Activated naive CD8-positive, alpha-beta T cell treated with anti-CD3 and anti-CD28 coated beads for 36 hours (primary cell): ENCODE results near the gene CRACDL. TPM values are rescaled to one million over a fixed set of nuclear protein-coding genes. Genes with fewer than 3 reads are reported as not detected.

ENCODE experiments used
- DNase-seq: peaks from one replicate; pipeline ENCODE4 v3.0.0; 2021
- H3K27ac Mint-ChIP-seq: one replicate; pipeline ENCODE4 v1.8.0; 2022; ENCODE audit warnings: mild to moderate bottlenecking, moderate library complexity, mixed read lengths
- H3K27me3 Mint-ChIP-seq: one replicate; pipeline ENCODE4 v1.8.0; 2022; ENCODE audit warnings: mild to moderate bottlenecking, mixed read lengths
- H3K36me3 Mint-ChIP-seq: one replicate; pipeline ENCODE4 v1.8.0; 2021; ENCODE audit warnings: mild to moderate bottlenecking, mixed read lengths
- H3K4me1 Mint-ChIP-seq: one replicate; pipeline ENCODE4 v1.8.0; 2021; ENCODE audit warnings: mixed read lengths
- H3K4me3 Mint-ChIP-seq: one replicate; pipeline ENCODE4 v1.8.0; 2022; ENCODE audit warnings: mild to moderate bottlenecking, moderate library complexity, mixed read lengths
- H3K9me3 Mint-ChIP-seq: one replicate; pipeline ENCODE4 v1.8.0; 2022; ENCODE audit warnings: mixed read lengths
- total RNA-seq, 2 experiments: library from RNA; stranded (reverse); gene quantifications; one replicate each; pipeline ENCODE4 v1.2.3, GENCODE V29; 2021

The CRACDL gene
- total RNA-seq, 2 experiments from 2014 or later = 0.30 to 0.33 TPM

GRCh38 chr2:98842136-98842535, 93.9 kb downstream of the CRACDL start:
- no peak for DNase-seq
- Mint-ChIP-seq H3K4me1 (peaks cover 1% of the 10 kb centered on the region), H3K9me3 (no peaks in the 10 kb centered on the region), H3K27me3 (no peaks in the 10 kb centered on the region), H3K4me3 (no peak overlapping the region), H3K36me3 (no peaks in the 10 kb centered on the region), H3K27ac (no peak overlapping the region)

- DNase-seq = no peak
- Mint-ChIP-seq H3K27ac (no peak overlapping the region), H3K36me3 (no peaks in the 10 kb centered on the region), H3K9me3 (no peaks in the 10 kb centered on the region), H3K27me3 (no peaks in the 10 kb centered on the region), H3K4me1 (peaks cover 14% of the 10 kb centered on the region), H3K4me3 (no peak overlapping the region)
Measured at GRCh38 chr2:98839292-98839691, 96.7 kb downstream of the CRACDL start.

- H3K27ac Mint-ChIP-seq = peak overlapping the region; percentile 79
- H3K27me3 Mint-ChIP-seq = no peaks in the 10 kb centered on the region
- DNase-seq = no peak
- peaks cover 21% of the 10 kb centered on the region for H3K4me1 Mint-ChIP-seq
- peak overlapping the region; percentile 56 for H3K4me3 Mint-ChIP-seq
- no peaks in the 10 kb centered on the region for H3K36me3 Mint-ChIP-seq
- no peaks in the 10 kb centered on the region for H3K9me3 Mint-ChIP-seq
Measured at GRCh38 chr2:98835831-98836385, 100.1 kb downstream of the CRACDL start.

GRCh38 chr2:98833917-98834263, 102.1 kb downstream of the CRACDL start:
- Mint-ChIP-seq H3K4me3 (no peak overlapping the region), H3K4me1 (peaks cover 32% of the 10 kb centered on the region), H3K27me3 (no peaks in the 10 kb centered on the region), H3K9me3 (no peaks in the 10 kb centered on the region), H3K36me3 (no peaks in the 10 kb centered on the region), H3K27ac (no peak overlapping the region)
- DNase-seq = no peak

GRCh38 chr2:98833172-98833916, 102.7 kb downstream of the CRACDL start:
- Mint-ChIP-seq H3K4me3 (no peak overlapping the region), H3K9me3 (no peaks in the 10 kb centered on the region), H3K27ac (peak overlapping the region; percentile 69), H3K36me3 (no peaks in the 10 kb centered on the region), H3K4me1 (peaks cover 37% of the 10 kb centered on the region), H3K27me3 (no peaks in the 10 kb centered on the region)
- DNase-seq = no peak

GRCh38 chr2:98832172-98832571, 103.9 kb downstream of the CRACDL start:
- no peaks in the 10 kb centered on the region for H3K9me3 Mint-ChIP-seq
- H3K27ac Mint-ChIP-seq = no peak overlapping the region
- no peaks in the 10 kb centered on the region for H3K27me3 Mint-ChIP-seq
- DNase-seq = no peak
- H3K4me1 Mint-ChIP-seq = peaks cover 42% of the 10 kb centered on the region
- H3K36me3 Mint-ChIP-seq = no peaks in the 10 kb centered on the region
- H3K4me3 Mint-ChIP-seq = no peak overlapping the region

GRCh38 chr2:98830571-98831145, 105.4 kb downstream of the CRACDL start:
- DNase-seq = no peak
- H3K36me3 Mint-ChIP-seq = no peaks in the 10 kb centered on the region
- no peaks in the 10 kb centered on the region for H3K27me3 Mint-ChIP-seq
- H3K27ac Mint-ChIP-seq = no peak overlapping the region
- H3K9me3 Mint-ChIP-seq = no peaks in the 10 kb centered on the region
- H3K4me3 Mint-ChIP-seq = no peak overlapping the region
- peaks cover 32% of the 10 kb centered on the region for H3K4me1 Mint-ChIP-seq

GRCh38 chr2:98829581-98830270, 106.3 kb downstream of the CRACDL start:
- Mint-ChIP-seq H3K27ac (peak overlapping the region; percentile 3), H3K36me3 (no peaks in the 10 kb centered on the region), H3K27me3 (no peaks in the 10 kb centered on the region), H3K4me1 (peaks cover 30% of the 10 kb centered on the region), H3K9me3 (no peaks in the 10 kb centered on the region), H3K4me3 (no peak overlapping the region)
- DNase-seq = no peak

GRCh38 chr2:98828793-98829371, 107.1 kb downstream of the CRACDL start:
- H3K9me3 Mint-ChIP-seq = no peaks in the 10 kb centered on the region
- no peaks in the 10 kb centered on the region for H3K27me3 Mint-ChIP-seq
- peaks cover 30% of the 10 kb centered on the region for H3K4me1 Mint-ChIP-seq
- H3K4me3 Mint-ChIP-seq = no peak overlapping the region
- no peak for DNase-seq
- no peaks in the 10 kb centered on the region for H3K36me3 Mint-ChIP-seq
- no peak overlapping the region for H3K27ac Mint-ChIP-seq

- Mint-ChIP-seq H3K27me3 (no peaks in the 10 kb centered on the region), H3K27ac (no peak overlapping the region), H3K4me1 (peaks cover 28% of the 10 kb centered on the region), H3K9me3 (no peaks in the 10 kb centered on the region), H3K4me3 (no peak overlapping the region), H3K36me3 (no peaks in the 10 kb centered on the region)
- DNase-seq = no peak
Measured at GRCh38 chr2:98828369-98828744, 107.7 kb downstream of the CRACDL start.

- no peak for DNase-seq
- no peak overlapping the region for H3K4me3 Mint-ChIP-seq
- H3K27me3 Mint-ChIP-seq = no peaks in the 10 kb centered on the region
- no peaks in the 10 kb centered on the region for H3K9me3 Mint-ChIP-seq
- no peaks in the 10 kb centered on the region for H3K36me3 Mint-ChIP-seq
- peaks cover 28% of the 10 kb centered on the region for H3K4me1 Mint-ChIP-seq
- no peak overlapping the region for H3K27ac Mint-ChIP-seq
Measured at GRCh38 chr2:98827625-98828368, 108.2 kb downstream of the CRACDL start.

- Mint-ChIP-seq H3K27ac (no peak overlapping the region), H3K27me3 (no peaks in the 10 kb centered on the region), H3K4me1 (peaks cover 28% of the 10 kb centered on the region)
Measured at GRCh38 chr2:98826856-98827255, 109.2 kb downstream of the CRACDL start.

GRCh38 chr2:98825858-98826257, 110.2 kb downstream of the CRACDL start:
- Mint-ChIP-seq H3K4me3 (no peak overlapping the region), H3K36me3 (no peaks in the 10 kb centered on the region), H3K27ac (no peak overlapping the region), H3K4me1 (peaks cover 28% of the 10 kb centered on the region), H3K27me3 (no peaks in the 10 kb centered on the region), H3K9me3 (no peaks in the 10 kb centered on the region)
- no peak for DNase-seq

More at GRCh38 chr2:98826856-98827255, 109.2 kb downstream of the CRACDL start:
- Mint-ChIP-seq H3K36me3 (no peaks in the 10 kb centered on the region), H3K4me3 (no peak overlapping the region), H3K9me3 (no peaks in the 10 kb centered on the region)
- DNase-seq = no peak

GRCh38 chr2:98825404-98825803, 110.6 kb downstream of the CRACDL start:
- H3K27ac Mint-ChIP-seq = no peak overlapping the region
- no peaks in the 10 kb centered on the region for H3K9me3 Mint-ChIP-seq
- H3K4me1 Mint-ChIP-seq = peaks cover 28% of the 10 kb centered on the region

GRCh38 chr2:98825020-98825350, 111.0 kb downstream of the CRACDL start:
- H3K36me3 Mint-ChIP-seq = no peaks in the 10 kb centered on the region
- peaks cover 28% of the 10 kb centered on the region for H3K4me1 Mint-ChIP-seq
- H3K4me3 Mint-ChIP-seq = no peak overlapping the region
- no peak overlapping the region for H3K27ac Mint-ChIP-seq
- no peak for DNase-seq
- H3K27me3 Mint-ChIP-seq = no peaks in the 10 kb centered on the region
- H3K9me3 Mint-ChIP-seq = no peaks in the 10 kb centered on the region

More at GRCh38 chr2:98825404-98825803, 110.6 kb downstream of the CRACDL start:
- H3K36me3 Mint-ChIP-seq = no peaks in the 10 kb centered on the region
- H3K4me3 Mint-ChIP-seq = no peak overlapping the region
- H3K27me3 Mint-ChIP-seq = no peaks in the 10 kb centered on the region
- no peak for DNase-seq
